GM19238 (cell line): ENCODE data around the gene CTDSP2.
"Not testable (repeated sequence)": the region's sequence is repeated elsewhere in the genome, so short reads cannot be mapped to it uniquely, and the experiment has no call there.

Experiments used
- DNase-seq: peaks from one replicate; pipeline ENCODE4 v3.0.0; 2011; ENCODE audit warnings: low spot score; ENCODE audit not compliant: insufficient read length

The CTDSP2 gene

DNA sequence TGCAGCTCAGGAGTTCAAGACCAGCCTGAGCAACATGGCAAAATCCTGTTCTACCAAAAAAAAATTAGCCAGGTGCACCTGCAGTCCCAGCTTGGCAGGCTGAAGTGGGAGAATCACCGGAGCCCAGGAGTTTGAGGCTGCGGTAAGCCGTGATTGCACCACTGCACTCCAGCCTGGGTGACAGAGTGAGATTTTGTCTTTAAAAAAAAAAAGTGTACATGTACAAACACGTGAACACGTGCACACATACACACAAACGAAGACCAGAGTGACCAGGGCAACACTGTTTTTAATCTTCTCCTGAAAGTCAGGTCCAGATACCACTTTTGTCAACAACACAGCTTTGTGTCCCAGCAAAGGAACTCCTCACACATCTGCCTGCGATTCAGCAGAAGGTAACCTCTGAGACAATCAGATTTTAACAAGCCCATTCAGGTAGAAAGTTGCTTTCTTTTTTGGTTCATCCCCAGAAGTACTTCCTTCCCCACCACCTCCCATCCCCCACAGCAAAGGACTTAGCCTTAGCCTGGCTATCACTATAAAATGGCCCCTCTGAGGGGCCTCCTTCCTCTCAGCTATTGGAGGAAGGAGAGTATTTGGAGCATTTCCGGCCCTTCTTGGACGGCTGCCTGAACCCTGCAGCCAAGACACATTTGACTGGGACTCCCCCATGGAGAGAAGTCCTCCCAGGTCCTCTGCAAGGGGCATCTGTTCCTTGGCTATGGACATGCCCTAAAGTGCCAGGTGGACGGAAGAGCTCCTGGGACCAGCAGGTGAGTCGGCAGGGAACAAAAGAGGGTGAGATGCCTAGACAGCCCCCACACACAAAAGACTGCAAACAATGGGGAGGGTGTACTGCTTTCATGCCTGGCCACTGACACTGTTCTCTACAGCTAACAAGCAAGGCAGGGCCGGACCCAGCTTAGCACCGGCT is 9.8 kb downstream of the CTDSP2 start:
- DNase-seq: peak; percentile 57

DNA sequence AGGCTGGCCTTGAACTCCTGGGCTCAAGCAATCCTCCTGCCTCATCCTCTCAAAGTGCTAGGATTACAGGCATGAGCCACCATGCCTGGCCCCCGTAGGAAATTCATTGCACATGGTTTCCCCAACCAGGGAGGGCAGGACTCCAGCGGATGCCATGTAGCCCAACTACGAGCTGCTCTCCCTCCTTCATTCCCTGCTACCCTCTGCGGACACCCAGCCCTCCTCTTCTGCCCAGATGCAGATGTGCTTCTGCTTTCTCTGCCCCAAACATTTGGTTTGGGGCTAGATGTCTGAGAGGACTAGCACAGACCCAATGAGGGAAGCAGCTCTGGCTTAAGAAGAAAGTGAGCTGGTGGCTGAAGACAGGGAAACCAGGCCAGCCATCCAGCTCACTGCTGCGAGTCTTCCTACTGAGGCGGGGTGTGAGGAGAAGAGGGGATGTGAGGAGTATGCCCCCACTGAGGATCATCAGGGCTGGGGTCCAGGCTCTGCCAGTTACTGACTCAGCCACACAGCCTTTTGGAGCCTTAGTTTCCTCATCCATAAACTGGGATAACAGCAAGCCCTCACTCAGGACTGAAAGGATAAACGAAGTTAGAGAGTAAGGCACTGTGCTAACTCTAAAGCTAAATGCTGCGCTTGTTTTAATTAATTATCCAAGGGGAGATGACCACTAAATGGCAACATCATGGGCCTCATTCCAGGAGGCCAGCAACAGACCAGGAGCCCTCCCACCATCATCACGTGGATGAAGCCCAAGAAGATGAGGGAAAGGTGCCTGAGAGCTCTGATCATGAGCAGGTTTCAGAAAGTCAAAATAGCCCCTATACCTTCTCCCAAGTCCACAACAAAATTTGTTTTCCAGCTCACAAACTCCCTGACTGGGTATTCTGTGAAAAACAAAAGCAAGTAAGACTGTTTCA is 10.9 kb downstream of the CTDSP2 start:
- no peak for DNase-seq

DNA sequence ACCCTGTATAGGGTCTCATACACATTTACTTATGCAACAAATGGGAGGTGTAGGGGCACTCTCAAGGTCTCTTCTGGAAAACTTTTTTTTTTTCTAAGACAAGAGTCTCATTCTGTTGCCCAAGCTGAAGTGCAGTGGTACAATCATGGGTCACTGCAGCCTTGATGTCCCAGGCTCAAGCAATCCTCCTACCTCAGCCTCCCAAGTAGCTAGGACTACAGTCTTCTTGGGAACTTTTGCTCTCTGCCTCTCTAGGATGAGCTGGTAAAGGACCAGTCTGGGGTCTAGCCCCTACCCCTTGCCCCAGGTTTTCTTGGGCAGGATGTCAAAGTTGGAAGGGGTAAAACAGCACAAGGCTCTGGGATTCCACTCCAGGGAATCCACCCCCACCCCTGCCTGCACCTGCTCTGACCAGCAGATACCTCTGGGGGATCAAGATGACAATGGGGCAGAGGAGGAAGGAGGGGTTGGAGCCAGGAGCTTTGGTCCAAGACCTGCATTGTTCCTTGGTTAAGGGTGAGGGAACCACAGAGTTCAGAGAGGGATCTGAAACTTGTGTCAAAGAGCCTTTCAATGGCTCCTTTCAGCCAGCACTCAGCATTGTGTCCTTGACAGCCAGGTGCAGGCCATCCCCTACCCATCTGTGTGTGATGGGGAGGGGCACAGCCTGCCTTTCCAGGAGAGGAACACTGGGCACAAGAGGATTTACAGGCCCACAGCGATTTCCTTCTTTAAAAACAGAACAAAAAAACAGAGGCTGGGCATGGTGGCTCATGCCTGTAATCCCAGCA is 12.2 kb downstream of the CTDSP2 start:
- no peak for DNase-seq

DNA sequence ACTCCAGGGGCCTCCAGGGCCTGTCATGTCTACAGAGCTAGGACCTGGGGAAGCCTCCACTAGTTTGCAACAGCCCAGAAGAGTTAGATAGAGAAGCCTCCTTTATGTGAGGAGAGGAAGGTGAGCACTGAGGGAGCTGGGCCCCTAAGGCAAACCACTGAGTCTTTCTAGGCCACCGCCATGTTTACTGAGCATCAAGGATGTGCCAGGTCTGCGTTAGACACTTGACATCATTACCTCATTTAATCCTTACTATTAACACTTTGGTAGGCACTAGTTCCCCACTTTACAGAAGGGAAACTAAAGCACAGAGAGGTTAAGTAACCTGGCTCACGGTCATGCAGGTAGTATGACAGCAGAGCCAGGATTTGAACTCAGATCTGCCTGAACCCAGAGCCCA is 12.9 kb downstream of the CTDSP2 start:
- DNase-seq: no peak

- no peak for DNase-seq
Measured at GRCh38 chr12:57832966-57833365, 13.6 kb downstream of the CTDSP2 start.

DNA sequence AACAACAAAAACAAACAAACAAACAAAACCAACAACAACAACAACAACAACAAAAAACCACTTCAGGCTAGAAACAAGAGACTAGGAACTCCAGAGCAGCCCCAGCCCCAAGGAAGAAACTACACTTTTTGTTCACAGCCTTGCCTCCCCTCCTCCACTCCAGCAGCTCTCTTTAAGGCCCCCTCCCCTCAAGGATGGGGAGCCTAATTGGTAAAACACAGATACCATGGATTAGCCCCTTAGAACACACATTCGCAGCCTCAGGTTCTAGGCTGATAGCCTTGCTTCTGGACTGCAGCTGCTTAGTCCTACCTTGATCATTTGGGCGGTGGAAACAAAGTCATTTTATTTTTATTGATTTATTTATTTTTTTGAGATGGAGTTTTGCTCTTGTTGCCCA is 16.1 kb downstream of the CTDSP2 start:
- DNase-seq: no peak

GRCh38 chr12:57829025-57829777 is 17.3 kb downstream of the CTDSP2 start:
- DNase-seq: no peak

GRCh38 chr12:57826966-57827365 is 19.6 kb downstream of the CTDSP2 start:
- DNase-seq: no peak

DNA sequence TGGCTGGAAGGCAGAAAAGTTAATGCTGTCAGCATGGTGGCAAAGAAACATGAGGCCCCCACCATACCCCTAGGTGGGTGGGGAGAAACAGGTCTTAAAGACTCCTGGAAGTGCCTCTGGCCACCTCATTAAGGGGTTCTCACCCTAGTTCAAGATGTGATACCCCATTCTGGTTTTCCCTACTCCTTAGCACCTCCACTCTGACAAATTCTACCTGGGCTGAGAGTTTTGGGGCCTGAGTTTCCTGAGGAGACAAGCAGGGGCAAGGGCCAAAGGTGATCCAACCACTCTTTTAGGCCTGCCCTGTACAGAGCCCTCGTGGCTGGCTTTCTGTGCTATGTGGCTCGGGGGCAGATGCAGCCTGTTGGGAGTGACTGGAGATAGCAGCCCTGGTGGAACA is 20.1 kb downstream of the CTDSP2 start:
- no peak for DNase-seq

DNA sequence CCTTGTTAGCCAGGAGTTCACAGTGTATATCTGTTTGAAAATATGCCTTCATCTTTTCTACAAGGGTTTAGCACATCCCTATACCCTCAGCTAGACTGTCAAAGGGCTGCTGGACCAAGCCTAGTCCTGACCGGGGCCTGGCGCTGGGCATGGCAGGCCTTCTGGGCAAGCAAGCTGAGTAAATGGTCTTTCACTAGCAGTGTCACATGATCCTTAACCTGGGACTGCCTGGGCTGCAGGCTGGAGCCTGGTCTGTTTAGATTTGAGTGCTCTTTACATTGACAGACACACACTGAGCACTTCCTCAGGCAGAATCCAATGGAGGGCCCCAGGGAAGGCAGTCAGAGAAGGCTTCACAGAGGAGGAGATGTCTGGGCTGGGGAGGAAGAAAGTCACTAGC is 21.1 kb downstream of the CTDSP2 start:
- no peak for DNase-seq

DNA sequence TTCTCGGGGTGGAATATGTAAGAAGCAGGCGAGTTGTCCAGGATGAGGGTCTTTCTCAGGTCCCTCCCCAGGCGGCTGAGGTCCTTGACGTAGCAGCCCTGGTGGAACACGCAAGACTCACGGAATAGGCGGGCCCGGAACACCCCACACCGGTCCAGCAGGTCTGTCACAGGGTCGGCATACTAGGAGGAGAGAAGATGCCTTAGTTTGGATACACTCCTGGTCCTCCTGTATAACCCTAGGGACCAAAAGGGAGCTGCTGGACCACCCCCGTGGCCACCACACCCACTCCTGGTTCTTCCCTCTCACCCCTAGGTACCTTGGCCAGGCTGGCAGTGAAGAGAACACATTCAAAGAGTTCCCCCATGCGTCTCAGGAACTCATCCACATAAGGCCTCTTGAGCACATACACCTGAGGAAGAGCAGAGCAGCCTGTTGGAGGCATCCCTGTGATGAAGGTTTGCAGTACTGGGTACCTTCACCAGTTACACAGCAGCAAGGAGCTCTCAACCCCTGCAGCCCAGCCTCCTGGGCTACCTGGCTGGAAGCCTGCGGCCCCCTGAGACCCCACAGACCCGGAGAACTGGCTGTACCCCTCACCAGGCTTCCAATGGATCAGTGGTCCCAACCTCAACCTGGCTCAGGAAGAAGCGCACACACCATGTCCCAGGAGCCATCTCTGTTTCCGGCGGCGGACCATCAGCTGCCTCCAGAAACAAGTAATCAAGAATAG is 22.5 kb downstream of the CTDSP2 start:
- no peak for DNase-seq

DNA sequence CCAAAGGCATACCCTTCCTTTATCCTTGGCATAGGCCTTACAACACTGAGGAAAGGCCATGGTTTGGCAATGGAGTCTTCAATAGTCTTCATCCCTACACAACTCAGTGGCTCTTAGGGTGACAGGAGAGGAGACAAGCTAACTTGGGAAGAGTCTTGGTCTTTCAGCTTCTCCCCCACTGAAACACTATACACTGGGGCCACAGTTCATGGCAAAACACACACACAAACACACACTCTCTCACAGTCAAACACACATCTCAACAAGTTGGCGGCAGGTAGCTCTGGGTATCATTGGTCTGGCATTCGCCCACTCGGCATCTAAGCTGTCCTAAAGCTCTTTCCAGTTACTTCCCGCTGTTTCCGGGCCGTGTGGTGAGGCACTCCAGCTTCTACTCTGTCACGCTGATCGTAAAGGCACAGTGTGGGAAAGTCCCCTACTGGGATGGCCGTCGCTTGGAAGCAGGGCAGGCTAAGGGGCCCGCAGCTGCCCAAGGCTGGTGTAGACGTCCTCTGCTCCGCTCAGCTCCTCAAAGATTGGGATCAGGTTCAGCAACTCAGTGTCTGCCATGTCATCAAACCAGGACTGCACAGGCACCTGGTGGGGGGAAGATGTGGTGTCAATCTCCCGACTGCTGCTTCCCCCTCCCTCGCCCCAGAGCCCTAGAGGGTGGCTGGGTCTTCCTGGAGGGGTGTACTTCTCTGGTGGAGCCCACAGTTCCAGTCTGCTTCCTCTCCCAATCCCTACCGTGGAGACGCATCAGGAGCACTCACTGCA is 23.2 kb downstream of the CTDSP2 start:
- no peak for DNase-seq

GRCh38 chr12:57822392-57823130 is 24.0 kb downstream of the CTDSP2 start:
- DNase-seq: no peak

DNA sequence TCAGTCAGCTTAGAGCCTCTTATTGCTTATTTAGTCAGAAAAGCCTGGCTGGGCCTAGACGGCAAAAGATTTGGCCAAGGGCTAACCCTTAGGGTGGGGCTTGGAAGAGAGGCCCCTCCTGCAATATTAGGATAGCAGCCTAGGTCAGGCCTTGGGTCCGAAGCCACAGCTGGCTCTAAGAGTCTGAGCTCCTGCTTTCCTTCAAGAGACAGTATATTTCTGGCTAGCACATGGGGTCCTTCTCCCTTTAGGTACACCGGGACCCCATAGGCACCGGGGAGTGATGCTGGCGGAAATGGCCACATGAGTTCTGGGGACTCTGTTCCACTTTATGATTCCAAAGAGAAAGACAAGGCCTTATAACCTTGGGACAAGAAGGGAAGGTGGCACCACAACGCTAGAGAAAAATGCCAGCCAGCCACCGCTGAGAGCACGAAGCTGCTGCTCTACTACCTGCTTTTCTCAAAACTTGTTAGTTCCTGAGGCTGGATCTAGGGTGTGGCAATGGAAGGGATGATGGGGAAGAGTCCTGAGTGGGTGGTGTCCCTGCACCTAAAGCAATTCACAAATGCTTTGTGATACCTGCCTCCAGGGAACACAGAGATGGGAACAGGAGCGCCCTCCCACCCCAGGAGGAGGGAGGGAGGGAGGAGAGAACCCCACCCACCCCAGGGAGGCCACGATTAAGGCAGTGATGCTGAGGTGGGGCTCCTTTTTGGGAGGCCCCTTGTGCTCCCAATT is 24.9 kb downstream of the CTDSP2 start:
- no peak for DNase-seq

GRCh38 chr12:57821015-57821414 is 25.5 kb downstream of the CTDSP2 start:
- not testable (repeated sequence) for DNase-seq

DNA sequence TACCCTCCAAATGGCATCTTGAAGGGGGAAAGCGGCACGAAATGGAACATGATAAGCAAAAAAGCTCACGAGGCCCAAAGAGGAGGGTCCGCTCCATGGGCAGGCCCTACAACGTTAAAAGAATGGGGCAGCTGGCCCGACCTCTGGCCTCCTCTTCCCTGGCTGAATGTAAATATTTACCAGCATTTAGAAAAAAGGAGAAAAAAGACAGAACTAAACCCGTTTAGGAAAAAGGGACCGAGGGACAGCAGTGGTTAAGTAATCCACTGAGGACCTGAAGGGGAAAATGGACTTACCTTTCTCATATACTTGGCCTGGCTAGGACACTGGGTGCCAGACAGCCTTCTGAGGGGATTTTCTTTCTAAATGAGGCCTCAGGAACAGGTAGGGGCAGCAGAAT is 26.4 kb downstream of the CTDSP2 start:
- not testable (repeated sequence) for DNase-seq

- DNase-seq: not testable (repeated sequence)
Measured at GRCh38 chr12:57817990-57818331, 28.6 kb downstream of the CTDSP2 start.
